Loucy (cell line): Measurements from ENCODE around the gene MSANTD2.

Source experiments
- EZH2phosphoT487 ChIP-seq: fragments of 200-600 bp; IDR thresholded peaks from 2 replicates; pipeline ENCODE4 v1.6.1; 2018; ENCODE audit warnings: antibody characterized with exemption, mild to moderate bottlenecking, moderate library complexity, borderline replicate concordance
- TF ChIP-seq, protein P1 (sequence below): fragments of 200-600 bp; sonication (generic); conservative IDR thresholded peaks from 2 replicates; pipeline ENCODE4 v1.5.1; 2014; ENCODE audit warnings: mild to moderate bottlenecking, antibody characterized with exemption, low read length

DNA sequence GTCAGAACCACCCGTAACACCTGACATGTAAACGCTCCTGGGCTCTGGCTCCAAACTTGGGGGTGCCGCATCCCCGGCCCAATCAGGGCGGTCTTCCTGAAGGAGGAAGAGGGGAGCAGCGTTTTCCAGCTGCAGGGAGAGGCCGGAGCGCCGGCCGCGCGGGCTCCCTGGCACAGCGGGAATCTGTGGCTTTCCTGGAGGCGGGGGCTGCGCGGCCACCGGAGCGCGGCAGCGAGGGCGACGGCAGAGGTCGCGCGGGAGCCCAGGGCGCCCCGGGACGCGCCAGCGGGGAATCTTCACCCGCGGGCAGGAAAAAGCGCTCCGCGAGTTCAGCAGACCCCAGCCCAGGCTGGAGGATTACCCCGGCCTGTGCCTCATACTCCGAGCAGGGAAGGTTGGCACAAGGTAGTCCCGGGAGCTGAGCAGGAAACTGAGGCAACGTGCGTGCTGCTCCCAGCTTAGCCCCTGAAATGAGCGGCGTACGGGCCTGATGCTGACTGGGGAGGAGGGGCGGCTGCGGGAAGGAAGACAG is 37.5 kb downstream of the MSANTD2 start:
- TF ChIP-seq, protein P1, sequence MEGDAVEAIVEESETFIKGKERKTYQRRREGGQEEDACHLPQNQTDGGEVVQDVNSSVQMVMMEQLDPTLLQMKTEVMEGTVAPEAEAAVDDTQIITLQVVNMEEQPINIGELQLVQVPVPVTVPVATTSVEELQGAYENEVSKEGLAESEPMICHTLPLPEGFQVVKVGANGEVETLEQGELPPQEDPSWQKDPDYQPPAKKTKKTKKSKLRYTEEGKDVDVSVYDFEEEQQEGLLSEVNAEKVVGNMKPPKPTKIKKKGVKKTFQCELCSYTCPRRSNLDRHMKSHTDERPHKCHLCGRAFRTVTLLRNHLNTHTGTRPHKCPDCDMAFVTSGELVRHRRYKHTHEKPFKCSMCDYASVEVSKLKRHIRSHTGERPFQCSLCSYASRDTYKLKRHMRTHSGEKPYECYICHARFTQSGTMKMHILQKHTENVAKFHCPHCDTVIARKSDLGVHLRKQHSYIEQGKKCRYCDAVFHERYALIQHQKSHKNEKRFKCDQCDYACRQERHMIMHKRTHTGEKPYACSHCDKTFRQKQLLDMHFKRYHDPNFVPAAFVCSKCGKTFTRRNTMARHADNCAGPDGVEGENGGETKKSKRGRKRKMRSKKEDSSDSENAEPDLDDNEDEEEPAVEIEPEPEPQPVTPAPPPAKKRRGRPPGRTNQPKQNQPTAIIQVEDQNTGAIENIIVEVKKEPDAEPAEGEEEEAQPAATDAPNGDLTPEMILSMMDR = no peak
- TF ChIP-seq EZH2phosphoT487 = no peak
